Endometrium (tissue), 2 donors: ENCODE results near the gene EHD1.

Experiments used
- FAIRE-seq: peaks from 2 replicates; lab custom pipeline; 2012; peaks lifted over from hg19 to GRCh38; lab: Jason Lieb, UNC
- donor health status: control.
- donor health status: control.

The EHD1 gene

DNA sequence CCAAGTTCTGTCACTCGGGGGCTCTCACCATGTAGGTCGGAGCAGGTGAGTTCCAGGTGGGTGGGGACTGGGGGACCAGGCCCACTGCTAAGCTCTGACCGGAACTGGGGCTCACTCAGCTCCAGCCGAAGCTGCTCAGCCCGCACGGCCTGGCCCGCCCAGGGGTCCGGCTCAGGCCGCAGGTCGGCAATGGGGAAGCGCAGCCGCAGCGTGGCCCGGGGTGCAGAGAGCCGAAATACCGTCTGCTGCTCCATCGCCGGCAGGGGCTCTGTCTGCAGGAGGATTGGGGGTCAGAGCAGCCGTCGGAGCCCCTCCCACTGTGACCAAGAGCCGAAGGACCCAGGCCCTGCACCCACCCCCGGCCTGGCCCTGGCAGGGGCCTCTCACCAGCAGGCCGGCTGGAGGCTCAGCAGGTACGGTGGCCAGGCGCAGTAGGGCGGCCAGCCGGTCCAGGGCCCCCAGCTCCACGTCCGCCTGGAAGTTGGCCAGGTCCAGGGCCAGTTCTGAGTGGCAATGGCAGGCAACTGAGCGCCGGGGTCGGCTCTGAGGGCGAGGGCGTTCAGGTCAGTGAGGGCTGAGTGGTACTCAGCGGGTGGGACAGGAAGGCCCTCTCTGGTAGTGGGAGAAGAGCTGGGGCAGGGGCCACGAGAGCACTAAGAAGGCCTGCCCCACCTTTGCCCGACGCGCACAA is 31.4 kb upstream of the EHD1 start:
- no peak for FAIRE-seq

GRCh38 chr11:64908766-64909165 is 30.3 kb upstream of the EHD1 start:
- FAIRE-seq = no peak

GRCh38 chr11:64906314-64906635 is 27.9 kb upstream of the EHD1 start:
- FAIRE-seq = no peak

- FAIRE-seq = no peak
Observed at GRCh38 chr11:64905516-64906313, 27.3 kb upstream of the EHD1 start.

GRCh38 chr11:64903291-64903833 is 24.9 kb upstream of the EHD1 start:
- FAIRE-seq = no peak

- no peak for FAIRE-seq
Observed at GRCh38 chr11:64902102-64902900, 23.9 kb upstream of the EHD1 start.

- no peak for FAIRE-seq
Observed at GRCh38 chr11:64900774-64901173, 22.4 kb upstream of the EHD1 start.

DNA sequence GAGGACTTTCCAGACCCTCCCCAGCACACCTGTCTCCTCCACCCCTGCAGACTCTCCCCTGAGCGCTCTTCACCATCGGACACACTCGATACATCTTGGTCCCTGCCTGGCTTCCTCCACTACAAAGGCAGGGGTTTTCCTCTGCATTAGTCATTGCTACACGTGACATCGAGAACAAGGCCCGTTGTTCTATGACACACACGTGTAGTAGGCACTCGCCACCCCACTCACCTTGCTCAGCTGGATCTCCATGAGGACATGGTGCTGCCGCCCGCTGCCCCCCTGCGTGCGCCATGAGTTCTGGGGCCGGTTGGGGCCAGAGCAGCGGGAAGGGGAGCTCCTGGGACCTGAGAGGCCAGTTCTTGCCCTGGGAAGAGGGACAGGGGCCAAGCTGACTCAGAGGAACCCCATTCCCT is 21.9 kb upstream of the EHD1 start:
- FAIRE-seq = no peak

DNA sequence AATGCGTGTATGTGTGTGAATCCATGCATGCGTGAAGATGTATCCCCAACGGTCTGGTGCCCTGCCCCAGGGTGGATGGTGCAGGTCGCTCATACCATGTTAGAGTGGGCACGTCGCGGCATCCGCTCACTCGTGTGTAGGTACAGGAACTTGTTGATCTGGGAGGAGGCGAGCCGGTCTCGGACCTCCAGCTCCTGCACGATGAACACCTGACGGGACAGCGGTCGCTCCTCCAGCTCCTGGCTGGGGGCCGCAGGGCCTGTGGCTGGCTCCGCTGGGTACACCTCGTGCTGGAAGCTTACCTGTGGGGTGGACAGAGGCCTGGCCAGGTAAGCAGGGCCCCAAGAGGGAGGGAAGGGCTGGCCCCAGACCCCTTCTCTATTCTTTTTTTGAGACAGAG is 20.1 kb upstream of the EHD1 start:
- FAIRE-seq = no peak

DNA sequence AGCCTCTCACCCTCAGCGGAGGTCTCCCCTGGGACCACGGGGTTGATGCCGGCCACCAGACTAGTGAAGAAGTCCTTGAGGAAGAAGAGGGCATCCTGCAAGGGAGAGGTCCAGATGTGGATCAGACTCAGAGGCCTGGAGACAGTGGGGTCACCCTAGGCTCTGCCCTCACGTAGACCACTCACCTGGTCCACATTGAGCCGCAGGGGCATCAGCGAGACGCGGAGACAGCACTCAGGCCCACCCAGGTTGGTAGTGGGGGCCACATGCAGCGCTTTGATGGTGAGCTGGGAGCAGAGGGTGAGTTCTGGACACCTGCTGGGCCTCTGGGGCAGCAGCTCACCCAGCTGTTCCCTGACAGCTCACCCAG is 19.6 kb upstream of the EHD1 start:
- FAIRE-seq = no peak

DNA sequence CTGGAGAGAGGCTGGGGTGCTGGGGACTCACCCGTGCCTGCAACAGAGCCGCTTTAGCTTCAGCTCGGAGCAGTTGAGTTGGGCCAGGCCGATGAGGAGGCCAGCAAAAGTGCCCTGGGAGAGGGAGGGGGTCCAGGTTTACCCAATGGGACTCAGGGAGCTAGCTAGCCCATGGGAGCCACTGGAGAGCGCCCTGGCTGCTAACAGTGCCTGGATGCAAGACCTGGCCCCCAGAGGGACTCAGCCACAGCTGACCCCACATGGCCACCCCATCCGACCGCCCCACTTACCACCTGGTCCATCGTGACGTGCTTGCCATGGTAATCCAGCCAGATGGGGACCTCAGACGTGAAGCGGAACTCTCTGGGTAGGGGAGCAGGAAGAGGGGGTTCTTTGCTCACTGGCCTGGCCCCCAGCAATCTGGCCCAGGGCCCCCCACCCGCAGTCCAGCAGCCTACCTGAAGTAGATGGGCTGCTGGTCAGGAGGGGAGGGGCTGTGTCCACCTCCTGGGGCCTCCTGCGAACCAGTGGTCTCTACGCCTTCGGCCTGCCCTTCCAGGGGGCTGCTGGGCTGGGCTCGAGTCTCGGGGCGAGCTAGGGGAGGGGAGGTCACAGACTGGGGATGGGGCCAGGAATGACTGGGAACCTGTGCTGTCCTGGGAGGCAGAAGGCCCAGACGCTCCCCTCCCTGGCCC is 19.1 kb upstream of the EHD1 start:
- no peak for FAIRE-seq

DNA sequence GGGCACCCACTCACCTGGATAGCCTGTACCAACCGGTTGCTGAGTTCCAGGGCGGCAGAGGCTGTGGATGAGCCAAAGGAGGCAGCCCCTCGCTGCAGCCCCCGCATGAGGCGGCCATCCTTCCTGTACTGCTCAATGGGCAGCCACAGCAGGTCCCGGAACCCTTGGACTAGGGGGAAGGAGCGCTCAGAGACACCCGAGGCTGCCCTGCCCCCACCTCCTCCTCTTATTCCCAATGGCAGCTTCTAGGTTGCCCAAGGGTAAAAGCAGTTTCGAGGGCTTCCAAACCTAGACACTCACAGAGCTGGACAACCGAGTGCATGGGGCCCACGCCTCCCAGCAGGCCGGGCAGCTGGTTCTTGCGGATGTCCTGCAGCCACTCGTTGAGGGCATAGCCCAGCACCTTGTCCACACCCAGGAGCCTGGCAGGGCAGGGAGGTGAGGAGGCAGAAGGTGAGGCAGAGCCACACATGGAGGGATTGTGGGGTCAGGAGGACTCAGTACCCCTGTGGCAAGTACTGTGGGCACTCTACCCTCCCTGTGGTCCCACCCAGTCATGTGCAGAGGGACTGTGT is 18.1 kb upstream of the EHD1 start:
- no peak for FAIRE-seq

GRCh38 chr11:64894812-64895452 is 16.5 kb upstream of the EHD1 start:
- FAIRE-seq = no peak

DNA sequence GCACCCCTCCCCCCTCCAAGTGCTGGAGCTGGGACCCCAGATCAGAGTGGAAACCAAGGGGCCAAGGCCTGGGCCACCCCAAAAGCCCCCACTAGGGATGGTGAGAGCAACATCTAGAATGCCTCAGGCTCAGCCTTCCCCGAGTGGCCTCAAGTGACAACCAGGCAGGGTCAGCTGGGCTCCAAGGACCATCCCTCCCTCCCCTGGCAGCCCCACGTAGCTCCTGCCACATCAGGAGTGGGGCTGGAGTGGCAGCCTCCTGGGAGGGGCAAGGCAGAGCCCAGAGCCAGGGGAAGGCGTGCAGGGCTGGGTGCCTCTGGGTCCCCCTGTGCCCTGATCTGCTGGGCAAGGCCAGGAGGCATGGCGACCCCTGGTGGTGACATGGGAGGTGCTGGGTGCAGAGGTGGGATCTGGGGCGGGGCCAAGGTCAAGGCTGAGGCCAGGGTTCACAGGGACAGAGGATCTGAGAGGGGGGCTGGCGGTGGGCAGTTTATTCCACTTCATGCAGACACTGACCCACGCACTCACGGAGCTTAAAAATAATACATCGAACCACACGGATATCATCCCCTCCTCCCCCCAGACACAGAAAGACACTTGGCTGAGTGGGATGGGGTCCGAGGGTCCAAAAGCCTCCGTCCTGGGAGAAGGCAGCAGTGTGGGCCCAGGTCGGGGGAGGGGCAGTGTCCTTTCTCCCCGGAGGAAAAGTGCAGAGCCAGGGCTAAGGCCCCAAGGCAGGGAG is 15.8 kb upstream of the EHD1 start:
- FAIRE-seq = no peak

- FAIRE-seq = no peak
Observed at GRCh38 chr11:64893194-64894069, 15.0 kb upstream of the EHD1 start.

DNA sequence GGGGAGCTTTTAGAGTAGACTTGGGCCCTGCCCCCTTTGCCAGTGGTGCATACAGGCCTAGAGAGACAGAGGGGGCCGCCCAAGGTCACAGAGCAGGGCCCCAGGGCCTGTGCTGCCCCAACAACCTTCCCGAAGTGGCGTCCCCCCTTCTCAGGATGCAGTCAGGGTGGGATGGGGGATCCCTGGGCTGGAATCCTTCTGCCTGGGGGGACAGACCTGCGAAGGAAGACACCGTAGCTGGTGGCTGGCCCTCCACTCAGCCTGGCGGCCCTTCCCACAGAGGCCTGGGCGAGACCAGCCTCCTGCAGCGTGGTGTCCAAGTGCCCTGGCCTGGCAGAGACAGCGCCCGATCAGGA is 14.4 kb upstream of the EHD1 start:
- no peak for FAIRE-seq

DNA sequence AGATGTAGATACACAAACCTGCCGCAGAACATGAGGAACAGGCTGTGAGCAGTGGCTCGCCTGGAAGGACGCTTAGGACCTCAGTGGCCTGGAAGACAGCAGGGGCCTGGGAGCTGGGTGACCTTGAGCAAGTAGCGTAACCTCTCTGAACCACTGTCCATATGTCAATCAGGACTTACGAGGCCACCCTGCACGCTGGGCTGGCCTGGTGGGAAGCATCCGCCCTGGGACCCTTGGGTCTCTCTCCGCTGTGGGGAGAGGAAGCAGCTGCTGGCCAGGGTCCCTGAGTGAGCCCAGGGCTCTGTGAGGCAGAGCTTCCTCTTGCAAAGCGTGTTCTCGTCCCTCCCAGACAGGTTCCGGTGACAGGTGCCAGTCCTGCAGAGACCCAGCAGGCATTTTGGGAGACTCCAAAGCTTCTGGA is 14.0 kb upstream of the EHD1 start:
- FAIRE-seq = no peak

DNA sequence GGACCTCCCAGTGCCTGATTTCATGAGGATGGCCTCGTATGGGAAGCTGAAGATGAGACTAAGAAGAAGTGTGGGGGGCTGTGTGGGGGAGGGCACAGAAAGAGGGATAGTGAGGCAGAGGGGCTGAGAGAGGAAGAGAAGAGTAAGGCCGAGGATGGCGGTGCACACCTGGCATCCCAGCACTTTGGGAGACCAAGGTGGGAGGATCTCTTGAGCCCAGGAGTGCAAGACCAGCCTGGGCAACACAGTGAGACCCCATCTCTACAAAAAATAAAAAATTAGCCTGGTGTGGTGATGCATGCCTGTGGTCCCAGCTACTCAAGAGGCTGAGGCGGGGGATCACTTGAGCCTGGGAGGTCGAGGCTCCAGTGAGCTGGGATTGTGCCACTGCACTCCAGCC is 13.5 kb upstream of the EHD1 start:
- FAIRE-seq = no peak

DNA sequence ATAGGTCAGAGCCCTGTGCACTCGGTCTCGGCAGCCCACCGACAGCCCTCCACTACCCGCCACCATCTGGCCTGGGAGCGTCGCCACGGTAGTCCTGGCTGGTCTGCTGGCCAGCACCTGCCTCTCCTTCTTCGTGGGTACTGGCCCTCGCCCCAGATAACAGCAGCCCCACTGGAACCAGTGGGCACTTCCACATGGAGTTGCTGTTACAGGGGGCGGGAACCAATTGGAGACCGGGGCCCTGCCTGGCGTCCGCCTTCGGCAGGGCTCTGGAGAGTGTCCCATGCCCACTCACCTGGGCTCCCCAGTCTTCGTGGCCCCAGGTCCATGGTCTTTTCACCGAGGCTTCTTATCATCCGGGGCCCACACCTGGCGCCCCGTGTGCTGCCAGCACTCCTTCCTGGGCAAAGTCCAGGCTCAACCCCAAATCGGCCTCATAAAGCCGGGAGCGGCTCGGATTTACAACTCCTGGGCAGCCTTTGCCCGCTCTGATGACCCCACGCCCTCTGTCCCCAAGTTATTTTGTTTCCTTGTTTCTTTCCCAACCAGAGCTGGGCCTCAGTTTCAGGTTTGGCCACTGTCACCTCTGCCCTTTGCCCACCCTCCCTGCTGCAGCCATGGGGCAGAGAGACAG is 12.9 kb upstream of the EHD1 start:
- FAIRE-seq = no peak
